Fibroblast of skin of scalp (primary cell): ENCODE data around the gene ARL6IP1. TPM values are rescaled to one million over a fixed set of nuclear protein-coding genes. Genes with fewer than 3 reads are reported as not detected.

Source experiments
- DNase-seq: peaks from one replicate; pipeline ENCODE4 v3.0.0-alpha.2; 2013
- polyA plus RNA-seq, 2 experiments: library from polyadenylated mRNA; unstranded; fragments of 120-200 nt; gene quantifications; one replicate each; pipeline ENCODE4 v1.2.1, GENCODE V29; 2013; ENCODE audit not compliant: insufficient read length in 2 of 2

ARL6IP1 gene
- polyA plus RNA-seq (2013, experiment 1 of 2; ENCODE audit: insufficient read length): 97.6 TPM
- 103 TPM for polyA plus RNA-seq (2013, experiment 2 of 2; ENCODE audit: insufficient read length)

DNA sequence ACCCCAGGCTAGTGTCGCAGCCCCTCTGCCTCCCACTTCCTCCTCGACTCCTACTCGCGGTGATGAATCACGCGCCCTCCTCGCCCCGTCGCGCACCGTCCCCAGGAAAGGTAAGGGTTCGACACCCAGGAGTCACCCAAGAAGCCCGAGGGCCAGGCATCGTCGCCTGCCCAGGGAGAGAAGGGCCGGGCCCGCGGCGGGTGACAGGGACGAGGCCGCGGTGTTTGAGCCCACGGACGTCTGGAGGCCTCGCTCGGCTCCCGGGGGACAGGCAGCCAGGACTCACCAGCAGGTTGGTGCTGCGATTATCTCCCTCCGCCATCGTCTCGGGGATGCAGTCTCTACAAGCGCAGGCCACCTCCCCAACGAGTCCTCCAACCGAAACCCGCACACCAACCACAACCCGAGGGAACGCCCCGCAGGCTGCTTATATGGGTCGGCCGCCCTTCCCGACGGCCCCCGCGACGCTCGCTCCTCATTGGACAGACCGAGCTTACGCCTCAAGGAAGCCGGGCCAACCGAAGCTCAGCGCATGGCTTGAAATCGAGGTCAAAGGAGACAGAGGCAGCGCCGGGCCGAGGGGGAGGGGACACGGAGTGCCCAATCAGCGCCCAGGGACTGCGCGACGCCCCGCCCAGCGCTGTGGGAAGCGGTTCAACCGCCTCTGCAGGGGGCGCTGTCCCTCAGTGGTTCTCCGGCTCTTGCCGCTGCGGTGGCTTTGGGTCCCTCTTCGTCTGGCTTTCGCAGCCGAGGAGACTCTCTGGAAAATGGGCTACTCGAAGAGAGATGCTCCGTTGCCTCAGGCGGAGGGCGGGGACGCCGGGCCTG, at the start of gene ARL6IP1:
Gene ARL6IP1, minus strand, starts transcription at position 405 of the 828 bp plus-strand sequence. Its CDS starts 83 bp downstream, at position 322.
- peak; percentile 100 for DNase-seq

DNA sequence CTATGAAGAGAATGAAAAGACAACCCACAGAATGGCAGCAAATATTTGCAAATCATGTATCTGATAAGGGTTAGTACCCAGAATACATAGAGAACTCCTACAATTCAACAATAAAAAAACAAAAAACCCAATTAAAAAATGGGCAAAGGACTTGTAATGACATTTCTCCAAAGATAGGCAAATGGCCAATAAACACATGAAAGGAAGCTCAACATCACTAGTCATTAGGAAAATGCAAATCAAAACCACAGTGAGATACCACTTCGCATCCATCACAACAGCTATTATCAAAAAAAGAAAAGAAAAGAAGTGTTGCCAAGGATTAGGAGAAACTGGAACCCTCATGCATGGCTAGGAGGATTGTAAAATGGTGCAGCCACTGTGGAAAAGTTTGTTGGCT, 45.1 kb upstream of the ARL6IP1 start:
- DNase-seq: no peak

DNA sequence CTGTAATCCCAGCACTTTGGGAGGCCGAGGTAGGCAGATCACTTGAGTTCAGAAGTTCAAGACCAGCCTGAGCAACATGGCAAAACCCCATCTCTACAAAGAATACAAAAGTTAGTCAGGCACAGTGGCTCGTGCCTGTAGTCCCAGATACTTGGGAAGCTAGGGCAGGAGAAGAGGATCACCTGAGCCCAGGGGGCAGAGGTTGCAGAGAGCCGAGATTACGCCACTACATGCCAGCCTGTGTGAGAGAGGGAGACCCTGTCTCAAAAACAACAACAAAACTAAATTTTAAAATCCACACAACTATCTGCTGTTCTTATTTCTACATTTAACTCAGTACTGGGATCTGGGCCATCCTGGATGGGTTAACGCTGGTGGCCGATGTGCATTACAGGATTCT, 41.2 kb upstream of the ARL6IP1 start:
- DNase-seq: no peak

DNA sequence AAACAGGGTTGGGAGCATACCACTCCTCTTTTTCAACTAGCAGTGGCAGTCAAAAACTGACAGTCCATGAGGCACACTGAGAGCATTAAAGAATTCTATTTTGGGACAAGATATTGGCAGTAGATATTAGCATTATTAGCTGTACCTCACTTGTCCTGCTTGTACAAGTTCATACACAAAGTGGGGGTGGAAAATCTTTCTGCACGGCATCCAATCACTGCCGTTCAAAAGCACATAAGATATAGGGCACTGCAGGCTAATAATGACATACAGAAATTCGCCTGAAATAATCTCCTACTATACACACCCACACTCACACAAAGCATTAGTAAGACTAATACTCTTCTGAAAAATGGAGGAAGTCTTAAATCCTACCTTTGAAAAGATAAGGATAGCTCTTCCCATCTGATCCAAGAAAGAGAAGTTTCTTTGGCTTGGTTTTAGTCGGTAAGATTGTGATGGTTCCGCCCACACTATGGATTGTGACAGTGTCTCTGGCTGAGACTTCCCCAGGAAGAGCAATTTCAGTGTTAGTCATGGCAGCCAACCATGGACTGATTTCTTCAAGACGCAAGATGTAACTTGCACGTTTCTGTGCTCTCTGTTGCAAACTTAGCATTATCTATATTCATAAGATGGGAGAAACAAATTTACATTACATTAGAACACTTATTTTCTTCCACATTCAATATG, 40.6 kb upstream of the ARL6IP1 start:
- DNase-seq: no peak

DNA sequence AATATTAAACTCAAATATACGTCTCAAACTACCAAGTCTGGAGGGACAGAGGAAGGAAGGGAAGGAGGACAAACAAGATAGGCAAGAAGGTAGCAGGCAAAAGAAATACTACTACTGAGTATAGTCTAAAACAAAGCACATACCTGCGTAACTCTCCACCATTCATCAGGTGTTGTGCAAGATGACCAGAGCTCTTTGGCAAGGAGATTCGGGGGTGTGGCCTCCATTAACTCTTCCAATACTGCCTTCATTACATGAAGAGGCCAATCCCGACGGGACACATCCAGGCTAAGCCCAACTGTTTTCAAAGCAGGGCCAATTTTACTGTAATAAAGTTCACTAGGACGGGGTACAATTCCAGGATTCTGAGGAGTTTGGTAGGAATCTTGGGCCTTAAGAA, 38.2 kb upstream of the ARL6IP1 start:
- DNase-seq: no peak

DNA sequence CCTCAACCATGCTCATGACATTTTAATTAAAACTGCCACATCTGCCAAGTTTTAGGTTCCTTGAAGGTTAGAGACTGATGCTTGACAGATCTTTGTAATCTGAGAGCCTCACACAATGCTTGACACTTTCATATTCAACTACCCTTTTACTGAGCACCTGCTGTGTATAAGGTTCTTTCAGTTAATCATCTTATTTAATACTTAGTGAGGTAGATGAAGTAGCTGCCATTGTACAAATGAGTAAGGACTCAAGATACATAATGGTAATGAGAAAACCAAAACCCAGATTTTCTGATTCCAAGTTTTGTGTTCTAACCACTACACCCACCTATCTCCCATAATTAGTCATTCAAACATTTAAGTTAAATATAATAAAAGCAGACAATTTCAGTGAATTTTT, 35.4 kb upstream of the ARL6IP1 start:
- DNase-seq: no peak

DNA sequence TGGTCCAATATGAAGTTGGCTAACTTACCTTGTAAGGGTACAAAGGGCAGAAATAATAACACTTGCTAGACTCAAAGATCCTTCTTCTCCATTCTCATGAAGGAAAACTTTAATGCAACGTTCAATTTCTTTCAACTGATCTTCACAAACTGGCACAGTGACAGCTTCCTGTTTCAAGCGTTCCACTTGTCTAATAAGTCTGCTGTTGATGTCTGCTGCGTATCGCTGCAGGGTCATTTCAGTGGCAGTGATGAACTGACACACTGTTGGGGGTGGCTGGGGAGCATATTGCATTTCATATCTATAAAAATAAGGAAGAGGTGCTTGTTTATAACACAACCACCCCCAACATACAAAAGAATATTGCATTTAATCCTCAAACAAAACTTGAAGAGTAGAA, 33.5 kb upstream of the ARL6IP1 start:
- DNase-seq: no peak

DNA sequence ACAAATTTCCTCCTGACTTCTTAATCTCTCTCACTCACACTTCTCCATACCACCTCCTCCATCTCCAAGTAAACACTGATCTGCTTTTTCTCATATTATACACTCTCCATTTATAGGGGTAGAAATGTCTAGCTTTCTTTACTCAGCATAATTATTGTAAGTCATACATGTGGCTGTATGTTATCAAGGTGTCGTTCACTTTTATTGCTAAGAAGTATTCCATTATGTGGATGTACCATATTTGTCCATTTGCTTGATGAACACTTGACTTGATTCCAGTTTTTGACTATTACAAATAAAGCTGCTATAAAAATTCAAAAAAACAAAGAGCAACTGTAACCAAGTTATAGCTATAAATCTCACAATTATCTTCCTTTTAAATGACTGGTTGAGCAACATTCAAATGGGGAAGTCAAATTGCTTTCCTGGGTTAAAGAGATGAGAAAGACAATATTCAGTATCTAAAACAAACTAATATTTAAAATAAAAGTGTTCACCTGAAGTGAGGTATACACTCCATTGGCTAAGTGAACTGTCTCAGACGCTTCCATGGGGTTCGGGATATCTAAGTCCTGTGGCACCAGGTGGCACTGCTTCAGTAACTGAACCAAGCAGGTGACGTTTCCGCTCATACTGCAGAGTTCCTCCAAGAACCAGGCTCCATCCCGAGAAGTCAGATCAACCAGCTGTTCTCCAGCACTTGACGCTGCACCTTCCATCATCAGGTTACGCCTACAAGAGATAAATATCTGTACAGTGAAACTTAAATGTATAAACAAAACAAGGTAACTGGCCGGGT, 32.6 kb upstream of the ARL6IP1 start:
- no peak for DNase-seq

DNA sequence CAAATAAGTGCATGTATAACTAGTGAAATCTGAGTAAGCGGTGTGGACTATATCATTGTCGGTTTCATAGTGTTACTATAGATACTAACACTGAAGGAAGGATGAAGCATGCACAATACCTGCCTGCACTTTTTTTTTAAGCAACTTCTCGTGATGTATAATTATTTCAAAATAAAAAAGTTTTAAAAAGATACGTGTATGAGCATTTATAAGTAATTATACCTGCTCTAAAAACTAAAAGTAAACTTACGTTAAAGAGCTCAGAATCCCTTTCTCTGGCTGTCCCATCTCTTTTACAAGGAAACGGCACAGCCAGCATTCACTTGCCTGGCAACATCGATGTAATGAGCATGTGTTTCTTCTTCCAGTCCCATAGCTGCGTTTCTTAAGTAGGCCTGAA, 31.3 kb upstream of the ARL6IP1 start:
- no peak for DNase-seq

DNA sequence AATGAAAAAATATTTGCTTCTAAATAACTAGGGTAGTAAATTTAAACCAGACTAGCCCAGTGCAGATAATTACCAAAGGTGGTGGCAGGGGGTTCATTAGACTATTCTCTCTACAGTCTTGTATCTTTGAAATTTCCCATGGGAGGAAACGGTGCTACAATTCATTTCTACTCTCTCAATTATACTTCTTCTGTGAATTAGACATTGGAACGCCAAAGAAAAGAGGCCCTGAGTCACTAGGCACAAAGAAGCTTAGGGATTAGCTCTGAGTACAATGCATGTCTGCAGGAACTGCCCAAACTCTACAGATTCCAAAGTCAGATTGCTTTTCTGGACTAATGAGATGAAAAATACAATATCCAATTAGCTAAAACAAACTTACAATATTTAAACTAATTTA, 30.7 kb upstream of the ARL6IP1 start:
- no peak for DNase-seq

DNA sequence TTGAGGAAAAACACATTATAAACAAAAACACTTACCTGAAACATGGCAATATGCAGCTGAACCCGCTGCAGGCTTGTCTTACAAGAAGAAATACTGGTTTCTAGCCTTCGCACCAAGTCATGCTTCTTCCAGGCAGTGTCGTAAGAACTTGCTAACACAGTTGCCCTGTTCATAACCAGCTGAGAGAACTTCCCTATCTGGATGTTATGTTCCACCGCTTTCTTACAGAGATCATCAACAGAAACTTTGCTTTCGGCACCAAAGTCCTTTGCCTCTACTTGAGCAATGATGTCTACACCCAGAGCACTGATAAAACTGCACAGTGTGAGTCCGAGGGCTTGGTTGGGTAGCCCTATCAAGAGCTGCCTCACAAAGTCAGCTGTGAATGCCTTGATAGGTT, 27.9 kb upstream of the ARL6IP1 start:
- DNase-seq: no peak

DNA sequence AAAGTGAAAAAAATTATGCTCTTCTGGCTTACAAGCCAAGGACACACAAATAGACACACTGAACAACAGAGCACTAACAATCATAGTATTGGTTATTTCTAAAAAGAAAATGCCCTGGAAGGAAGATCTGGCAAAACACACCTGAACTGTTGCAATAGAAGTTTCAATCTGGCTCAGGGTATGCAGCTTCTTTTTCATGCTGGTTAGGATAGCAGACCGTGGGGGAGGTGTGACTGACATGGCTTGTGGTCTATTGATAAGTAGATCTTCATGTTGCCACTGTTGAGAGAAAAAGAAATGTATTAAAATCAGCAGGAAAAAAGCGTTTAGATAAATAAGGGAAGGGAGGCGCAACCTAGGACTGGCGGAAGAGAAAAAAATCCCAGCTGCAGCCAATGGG, 26.5 kb upstream of the ARL6IP1 start:
- no peak for DNase-seq

DNA sequence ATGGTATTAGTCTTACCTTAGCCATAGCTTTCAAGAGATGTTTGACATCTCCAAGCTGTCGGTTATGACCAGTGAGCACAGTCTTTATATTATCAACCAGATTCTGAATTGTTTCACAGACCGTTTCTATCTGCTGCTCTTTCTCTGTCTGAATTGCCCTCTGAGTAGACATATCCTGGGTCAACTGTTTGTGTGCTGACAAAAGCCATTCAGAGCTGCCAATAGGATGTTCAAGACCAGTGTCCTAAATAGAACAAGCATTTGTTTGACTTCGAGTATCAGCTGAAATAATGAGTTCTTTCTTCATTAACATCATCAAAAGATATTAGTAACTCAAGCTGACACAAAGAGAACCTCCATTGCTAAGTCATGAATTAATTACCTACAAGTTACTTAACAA, 14.9 kb upstream of the ARL6IP1 start:
- DNase-seq: no peak

DNA sequence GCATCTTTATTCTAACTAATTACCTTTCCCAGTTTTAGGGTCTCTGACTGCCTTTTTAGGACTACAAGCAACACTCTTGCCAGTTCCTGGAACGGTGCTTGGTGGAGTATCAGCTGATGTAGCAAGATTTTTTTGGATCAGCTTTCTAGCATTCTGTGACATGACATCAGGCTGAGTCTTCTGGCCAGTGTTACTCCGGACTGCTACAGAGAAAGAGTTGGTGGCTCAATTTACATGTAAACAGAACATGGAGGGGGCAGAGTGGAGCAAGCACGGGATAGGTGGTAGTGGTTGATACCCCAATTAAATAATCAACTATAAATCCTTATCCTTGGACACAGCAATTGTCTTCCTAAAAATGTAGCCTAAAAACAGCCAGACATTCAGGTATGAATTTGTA, 10.6 kb upstream of the ARL6IP1 start:
- no peak for DNase-seq

DNA sequence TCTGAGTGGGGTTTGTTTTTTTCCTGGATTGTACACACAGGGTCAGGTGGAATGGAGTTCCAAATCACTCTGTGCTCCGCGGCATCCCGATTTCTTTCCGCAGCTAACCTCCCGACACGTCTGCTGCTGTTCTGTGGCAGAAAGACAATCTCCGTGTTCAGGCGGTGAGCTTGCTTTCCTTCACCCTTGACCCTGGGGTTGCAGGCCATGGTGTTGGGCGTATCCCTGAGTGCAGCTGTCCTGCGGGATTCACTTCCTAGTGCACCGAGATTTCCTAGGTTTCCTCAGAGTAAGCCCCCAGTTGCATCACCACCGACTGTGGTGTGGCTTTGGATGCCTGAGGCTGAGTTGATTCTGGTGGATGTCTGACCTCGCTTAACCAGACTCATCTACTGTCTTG, 7.8 kb upstream of the ARL6IP1 start:
- no peak for DNase-seq

DNA sequence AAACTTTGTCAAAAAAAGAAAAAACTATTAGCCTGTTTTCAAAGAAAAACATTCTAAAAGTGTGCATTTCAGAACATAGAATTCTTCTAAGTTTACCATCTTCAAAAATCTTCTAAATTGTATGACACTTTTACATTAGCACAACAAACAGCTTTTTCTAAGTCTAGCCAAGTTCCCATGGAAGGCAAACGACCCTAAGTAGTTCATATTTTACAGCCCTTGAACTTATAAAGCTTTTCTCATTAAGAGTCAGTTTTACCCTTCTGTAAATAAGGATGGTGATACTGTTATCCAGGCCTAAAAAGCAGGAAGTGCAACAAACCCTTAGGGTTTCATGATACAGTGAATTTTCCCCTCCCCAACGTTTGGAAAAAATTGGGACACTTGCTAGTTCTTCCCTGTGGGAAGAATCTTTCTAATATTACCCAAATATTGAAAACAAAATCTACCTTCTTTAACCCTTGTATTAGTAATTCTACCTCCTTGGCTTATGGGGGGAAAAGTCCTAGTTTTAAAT, 4.0 kb upstream of the ARL6IP1 start:
- DNase-seq: no peak

DNA sequence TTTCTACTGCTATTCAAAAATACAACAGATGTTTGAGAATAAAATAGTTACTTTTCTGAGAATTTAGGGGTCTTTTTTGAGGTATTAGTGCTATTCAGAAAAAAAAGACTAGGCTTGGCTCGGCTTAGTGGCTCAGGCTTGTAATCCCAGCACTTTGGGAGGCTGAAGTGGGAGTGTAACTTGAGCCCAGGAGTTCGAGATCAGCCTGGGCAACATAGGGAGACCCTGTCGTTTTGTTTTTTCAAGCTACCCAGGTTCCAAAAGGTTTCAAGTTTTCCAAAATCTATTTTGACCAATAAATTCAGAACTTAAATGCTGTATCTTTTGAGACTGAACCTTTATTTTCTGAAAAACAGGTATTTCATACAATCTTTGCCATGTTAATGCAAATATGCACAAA, 3.2 kb upstream of the ARL6IP1 start:
- no peak for DNase-seq

DNA sequence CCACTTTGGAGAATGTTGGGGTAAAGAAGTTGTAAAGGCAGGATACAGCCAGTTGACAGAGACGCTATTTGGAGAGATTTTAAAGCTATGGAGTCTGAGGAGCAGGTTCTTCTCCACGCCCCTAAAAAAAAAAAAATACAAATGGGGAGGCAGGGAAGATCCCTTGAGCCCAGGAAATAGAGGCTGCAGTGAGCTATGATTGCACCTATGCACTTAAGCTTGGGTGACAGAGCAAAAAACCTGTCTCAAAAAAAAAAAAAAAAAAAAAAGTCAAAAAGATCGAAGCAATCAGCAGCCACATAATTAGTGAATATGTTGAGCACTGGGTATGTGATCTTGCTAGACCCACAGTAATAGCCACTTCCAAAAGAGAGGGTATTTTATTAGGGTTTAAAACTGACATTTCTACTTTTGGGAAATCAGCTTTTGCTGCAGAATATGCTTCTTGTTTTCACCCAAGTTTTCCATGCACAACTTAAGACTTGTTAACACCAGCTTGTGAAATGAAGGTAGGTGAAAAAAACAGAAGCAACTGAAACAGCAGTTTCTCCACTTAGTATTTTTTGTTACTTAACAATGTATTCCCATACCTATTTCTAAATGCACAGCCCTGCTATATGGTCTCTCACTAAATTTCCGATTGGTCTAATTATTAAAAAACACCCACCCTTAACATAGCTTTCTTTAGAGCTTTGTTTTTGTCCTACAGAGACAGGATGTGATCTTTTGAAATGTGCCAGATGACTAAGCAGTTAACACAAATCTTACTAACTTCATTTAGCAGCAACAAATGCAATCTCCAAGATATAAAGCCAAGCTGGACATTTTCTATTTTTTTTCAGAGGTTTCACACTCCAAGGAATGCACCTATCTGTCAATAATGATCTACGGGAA, 2.5 kb upstream of the ARL6IP1 start:
- peak; percentile 10 for DNase-seq

DNA sequence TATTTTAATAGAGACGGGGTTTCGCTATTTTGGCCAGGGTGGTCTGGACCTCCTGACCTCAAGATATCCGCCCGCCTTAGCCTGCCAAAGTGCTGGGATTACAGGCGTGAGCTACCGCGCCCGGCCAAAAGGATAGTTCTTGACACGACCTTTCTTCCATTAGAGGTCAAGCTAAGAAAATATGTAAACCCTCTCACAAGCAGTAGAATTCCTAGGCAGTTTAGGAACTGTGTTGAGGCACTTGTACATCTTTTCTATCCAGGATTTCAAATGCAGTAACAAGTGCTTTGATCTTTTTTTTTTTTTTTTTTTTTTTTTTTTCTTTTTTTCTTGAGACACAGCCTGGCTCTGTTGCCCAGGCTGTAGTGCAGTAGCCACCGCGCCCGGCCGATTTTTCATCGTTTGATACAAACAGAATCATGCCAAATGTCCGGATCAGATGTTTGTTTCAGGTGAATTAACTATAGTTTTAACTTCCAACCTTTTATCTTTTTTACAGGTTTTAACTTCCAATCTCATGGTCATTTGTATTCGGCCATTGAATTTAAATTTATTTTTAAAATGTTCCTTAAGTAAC, 1.5 kb upstream of the ARL6IP1 start:
- no peak for DNase-seq

DNA sequence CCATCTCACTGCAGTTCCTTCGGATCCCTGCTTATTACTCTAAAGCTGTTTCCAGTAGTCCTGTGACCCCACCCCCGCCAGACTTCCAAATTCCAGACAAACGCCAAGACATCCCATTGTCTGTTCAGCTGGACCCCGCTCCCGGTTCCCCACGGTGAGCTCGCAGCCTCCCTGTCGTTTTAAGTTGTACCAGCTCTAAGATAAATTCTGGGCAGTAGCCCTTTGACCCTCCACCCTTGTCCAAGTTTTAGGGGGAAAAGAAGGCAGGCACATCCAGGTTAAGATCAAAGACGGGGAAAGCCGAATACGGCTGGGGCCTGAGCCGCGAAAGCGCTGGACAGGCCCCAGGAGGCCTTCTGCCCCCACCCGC, 589 bp downstream of the ARL6IP1 start:
- DNase-seq: no peak

DNA sequence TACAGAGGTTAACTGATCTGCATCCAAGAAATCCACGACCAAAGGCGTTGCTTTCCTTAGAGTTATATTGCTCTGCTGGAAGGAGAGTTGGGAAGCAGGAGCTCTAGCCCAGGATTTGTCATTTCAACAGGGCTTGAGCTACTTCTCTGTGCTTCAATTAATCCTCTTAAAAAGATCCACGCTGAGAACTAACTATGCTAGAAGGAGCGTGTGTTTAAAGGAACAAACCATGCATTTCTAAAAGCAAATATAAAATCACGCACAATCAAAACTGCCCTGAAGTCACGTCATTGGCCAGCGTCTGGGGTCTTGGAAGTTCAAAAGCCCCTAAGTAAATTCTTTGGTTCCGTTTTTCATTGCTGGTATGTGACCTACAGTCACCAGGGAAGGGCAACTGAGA, 1.1 kb downstream of the ARL6IP1 start:
- no peak for DNase-seq

DNA sequence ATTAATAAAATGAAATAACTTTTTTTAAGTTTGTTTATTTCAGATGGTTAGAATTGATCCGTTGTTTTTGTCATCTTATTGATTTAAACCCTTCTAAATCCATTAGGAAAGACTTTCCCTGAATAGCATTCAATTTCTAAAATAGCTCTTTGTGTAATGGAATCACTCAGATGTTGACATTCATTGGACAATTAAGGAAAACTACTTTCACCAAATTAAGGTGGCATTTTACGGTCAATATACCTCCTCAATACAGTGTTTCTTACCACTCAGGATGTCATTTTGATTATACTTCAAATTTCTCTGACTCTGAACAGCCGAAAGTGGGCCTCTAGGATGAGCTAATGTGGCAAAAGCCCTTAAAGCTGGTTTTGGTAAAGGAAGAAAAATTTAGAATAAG, 1.8 kb downstream of the ARL6IP1 start:
- no peak for DNase-seq
